Endothelial cell of umbilical vein (primary cell): ENCODE results near the gene EPHX1. TPM values are rescaled to one million over a fixed set of nuclear protein-coding genes. Genes with fewer than 3 reads are reported as not detected.
A peak's percentile ranks its signal among the peaks of the same experiment; 100 is the strongest.

ENCODE experiments used
- Bru-seq: library from RNA; stranded (reverse); fragments of 400-500 nt; gene quantifications from one replicate; lab custom pipeline; 2021; lab: Mats Ljungman, UMichigan
- BruChase-seq, 2 experiments: library from RNA; stranded (reverse); fragments of 400-500 nt; gene quantifications; one replicate each; lab custom pipeline; 2021; lab: Mats Ljungman, UMichigan
- BruUV-seq: library from RNA; stranded (reverse); fragments of 400-500 nt; replicated peaks from 2 replicates; lab custom pipeline; 2021; lab: Mats Ljungman, UMichigan
- CTCF ChIA-PET: fragments of 300-600, 350-600 bp; sonication (Branson Sonifier 250); formaldehyde crosslinking; loops from one replicate; lab custom pipeline; 2021; ENCODE audit warnings: antibody characterized with exemption, inconsistent platforms; lab: Charles Lee
- POLR2A ChIA-PET: fragments of 300-600, 350-600 bp; sonication (Branson Sonifier 250); formaldehyde crosslinking; loops from one replicate; lab custom pipeline; 2021; ENCODE audit warnings: antibody characterized with exemption, inconsistent platforms; lab: Charles Lee
- DNase-seq: peaks from one replicate; pipeline ENCODE4 v3.0.0-alpha.2; 2011; ENCODE audit warnings: low read depth, low spot score
- FAIRE-seq: peaks from 2 replicates; lab custom pipeline; 2011; peaks lifted over from hg19 to GRCh38; lab: Jason Lieb, UNC
- H2AFZ ChIP-seq: 2 replicates; pipeline ENCODE4 v1.6.0; 2012; ENCODE audit warnings: low read depth, low read length, control low read depth, inconsistent platforms
- H3K27ac ChIP-seq: 2 replicates; pipeline ENCODE4 v1.5.1; 2011; ENCODE audit warnings: low read depth, mild to moderate bottlenecking, control low read depth, low read length, moderate library complexity; ENCODE audit not compliant: insufficient read depth
- H3K27me3 ChIP-seq, 2 experiments: 2 replicates each; pipeline versions ENCODE4 v1.6.0 to v1.6.1; 2011; ENCODE audit warnings: low read length in 2 of 2, mixed read lengths in 1 of 2; ENCODE audit not compliant: control insufficient read depth in 2 of 2, insufficient read depth in 2 of 2
- H3K36me3 ChIP-seq, 2 experiments: 2 replicates in 1 of 2; 3 replicates in 1 of 2; pipeline ENCODE4 v1.5.1; 2011; ENCODE audit warnings: low read length in 2 of 2, mild to moderate bottlenecking in 1 of 2, moderate library complexity in 1 of 2; ENCODE audit not compliant: control insufficient read depth in 2 of 2, insufficient read depth in 2 of 2; ENCODE audit errors: extremely low read depth in 1 of 2
- H3K4me1 ChIP-seq: 3 replicates; pipeline ENCODE4 v1.5.1; 2011; ENCODE audit warnings: mild to moderate bottlenecking, low read length; ENCODE audit not compliant: control insufficient read depth, insufficient read depth; ENCODE audit errors: extremely low read depth
- H3K4me2 ChIP-seq: 2 replicates; pipeline ENCODE4 v1.6.1; 2011; ENCODE audit warnings: low read length, control low read depth, mixed read lengths; ENCODE audit not compliant: insufficient read depth
- H3K4me3 ChIP-seq, 3 experiments: fragments of 200-600 bp in 1 of 3; sonication (generic), shearing (Covaris generic) in 1 of 3; replicated peaks in 1 of 3; 2 replicates each; pipeline ENCODE4 v1.5.1; 2011 to 2016; ENCODE audit warnings: control low read depth in 3 of 3, low read length in 3 of 3, mild to moderate bottlenecking in 2 of 3, inconsistent platforms in 1 of 3, low read depth in 1 of 3, moderate library complexity in 1 of 3; ENCODE audit not compliant: insufficient read depth in 1 of 3
- H3K79me2 ChIP-seq: 2 replicates; pipeline ENCODE4 v1.6.0; 2012; ENCODE audit warnings: low read length, inconsistent platforms; ENCODE audit not compliant: control insufficient read depth, insufficient read depth
- H3K9ac ChIP-seq: replicated peaks from 2 replicates; pipeline ENCODE3; 2011; ENCODE audit warnings: low read length, control low read depth; ENCODE audit not compliant: insufficient read depth; ENCODE audit errors: extremely low read depth
- H3K9me1 ChIP-seq: replicated peaks from 3 replicates; pipeline ENCODE4 v1.6.0; 2011; ENCODE audit warnings: mild to moderate bottlenecking, low read length; ENCODE audit not compliant: control insufficient read depth, insufficient read depth; ENCODE audit errors: extremely low read depth
- H3K9me3 ChIP-seq: replicated peaks from 2 replicates; pipeline ENCODE4 v1.5.1; 2012; ENCODE audit warnings: low read length, inconsistent platforms; ENCODE audit not compliant: control insufficient read depth, insufficient read depth
- H4K20me1 ChIP-seq: replicated peaks from 2 replicates; pipeline ENCODE3; 2011; ENCODE audit warnings: mild to moderate bottlenecking, low read length; ENCODE audit not compliant: control insufficient read depth, insufficient read depth; ENCODE audit errors: extremely low read depth
- CTCF ChIP-seq, 2 donors: IDR thresholded peaks; 1 replicate in 1 of 2; 2 replicates in 1 of 2; pipeline ENCODE4 v1.5.1; 2011; ENCODE audit warnings: low read length in 2 of 2, mild to moderate bottlenecking in 2 of 2, moderate library complexity in 2 of 2, control low read depth in 1 of 2, inconsistent platforms in 1 of 2, low read depth in 1 of 2; ENCODE audit not compliant: insufficient read depth in 1 of 2; ENCODE audit errors: extremely low read depth in 1 of 2
- EZH2 ChIP-seq: IDR thresholded peaks from 2 replicates; pipeline ENCODE4 v1.6.1; 2012; ENCODE audit warnings: borderline replicate concordance, low read depth, mild to moderate bottlenecking, moderate library complexity, low read length, inconsistent platforms; ENCODE audit not compliant: severe bottlenecking
- GATA2 ChIP-seq: IDR thresholded peaks from 2 replicates; pipeline ENCODE4 v1.7.0; 2011; ENCODE audit warnings: low read depth, mild to moderate bottlenecking, moderate library complexity, mixed read lengths, low read length; ENCODE audit not compliant: insufficient read length, insufficient read depth
- MAX ChIP-seq: IDR thresholded peaks from 2 replicates; pipeline ENCODE4 v1.6.1; 2011; ENCODE audit not compliant: insufficient read depth, insufficient read length
- MYC ChIP-seq: IDR thresholded peaks from one replicate; pipeline ENCODE4 v1.6.1; 2011; ENCODE audit warnings: mild to moderate bottlenecking, low read depth, low read length
- POLR2A ChIP-seq: IDR thresholded peaks from 2 replicates; pipeline ENCODE4 v1.6.1; 2012; ENCODE audit warnings: low read depth, mild to moderate bottlenecking, control low read depth, low read length
- POLR2AphosphoS5 ChIP-seq: IDR thresholded peaks from 2 replicates; pipeline ENCODE4 v1.6.1; 2012; ENCODE audit warnings: low read depth, mild to moderate bottlenecking, control low read depth, low read length, moderate library complexity; ENCODE audit not compliant: insufficient read depth
- dilution Hi-C: fragments of 300-500 bp; cut with MboI; formaldehyde crosslinking; loops from one replicate; pipeline ENCODE4 v1.15.0; 2019; ENCODE audit warnings: low sequenced_read_pairs; ENCODE audit not compliant: extremely low pct_ligation_motif_present
- intact Hi-C: fragments of 100-400 bp; cut with micrococcal nuclease; formaldehyde crosslinking; loops from one replicate; pipeline ENCODE4 v1.10.0; 2022
- long read RNA-seq: library from polyadenylated mRNA; stranded (forward); transcript quantifications from one replicate; pipeline ENCODE4 v2.0.0, GENCODE V29; 2021
- polyA minus RNA-seq, 3 experiments: library from RNA; depleted of rRNA, polyadenylated mRNA; stranded (reverse); fragments of >200 nt; gene quantifications; 1 replicate in 1 of 3; 2 replicates in 2 of 3; pipeline ENCODE4 v1.2.3, GENCODE V29; 2011
- polyA plus RNA-seq, 4 experiments: library from polyadenylated mRNA; depleted of rRNA in 3 of 4; stranded (reverse) in 3 of 4; unstranded in 1 of 4; fragments of >200 nt; gene quantifications; 2 replicates each; pipeline versions ENCODE4 v1.2.1 to v1.2.3, GENCODE V29; 2011 to 2012; ENCODE audit warnings: missing spikeins in 1 of 4
- total RNA-seq: library from RNA; stranded (reverse); gene quantifications from 2 replicates; pipeline ENCODE4 v1.2.3, GENCODE V29; 2021

The EPHX1 gene
- total RNA-seq: 19.1 and 23.7 TPM in 2 replicates
- polyA plus RNA-seq: 23.2 and 25.2 TPM in 2 replicates
- 22.0 and 24.0 TPM in 2 replicates for polyA plus RNA-seq (2011; cell fraction: cytosol; rRNA removed)
- 16.8 and 20.8 TPM in 2 replicates for polyA plus RNA-seq (2011; cell fraction: nucleus; rRNA removed)
- 42.8 and 47.5 TPM in 2 replicates for polyA plus RNA-seq (2012)
- polyA minus RNA-seq: 15.1 and 28.6 TPM in 2 replicates
- 10.5 TPM for polyA minus RNA-seq (2011; cell fraction: cytosol; rRNA and poly(A)+ RNA removed)
- 9.9 and 10.0 TPM in 2 replicates for polyA minus RNA-seq (2011; cell fraction: nucleus; rRNA and poly(A)+ RNA removed)
- percentile 47 among the genes with signal in this experiment for Bru-seq, nascent RNA
- BruChase-seq, experiment 1, labeled RNA remaining after a 6-hour chase: percentile 53 among the genes with signal in this experiment
- BruChase-seq, experiment 2, labeled RNA remaining after a 2-hour chase: percentile 57 among the genes with signal in this experiment
- long read RNA-seq, transcript EPHX1-201 (9 exons, 1,660 nt): major isoform, 12 of 16 reads
- long read RNA-seq, partial matches to known transcripts: 1 of 16 reads
- long read RNA-seq, other reads (novel, unspliced or antisense): 2 of 16 reads

GRCh38 chr1:225809842-225810578, at the start of gene EPHX1:
Gene EPHX1 (plus strand): TSS chr1:225810124. CDS start chr1:225828730, 18,606 bp downstream.
- POLR2A ChIA-PET: interaction anchor here (0.6 kb wide), 1 partner anchor 30 kb away, joined by 13 read pairs; no protein-coding TSS in a partner anchor
- Histone ChIP-seq H3K27ac (no peak within 1 kb of the TSS), H3K4me1 (peaks cover 8% of the 10 kb centered on the region), H4K20me1 (no peaks in the 10 kb centered on the region), H3K36me3 (no peaks in the 10 kb centered on the region), H3K9me3 (no peaks in the 10 kb centered on the region), H2AFZ (peak within 1 kb of the TSS; percentile 88), H3K9me1 (no peaks in the 10 kb centered on the region), H3K9ac (peak within 1 kb of the TSS; percentile 20), H3K79me2 (no peaks in the 10 kb centered on the region), H3K4me2 (peak within 1 kb of the TSS; percentile 73), H3K27me3 (no peaks in the 10 kb centered on the region), H3K4me3 (peak within 1 kb of the TSS in 2 of 3 experiments; percentile 43 to 70)
- TSS peak; percentile 29 for BruUV-seq
- FAIRE-seq (peak; percentile 97), DNase-seq (peak; percentile 85)
- intact Hi-C loops: loop anchor here (1.0 to 2.0 kb wide), 5 partner anchors 33 to 335 kb away; partner anchors contain the start of genes SRP9 and TMEM63A
- dilution Hi-C loops: no loop called here
- TF ChIP-seq EZH2 (no peak), POLR2A (peak; percentile 96), CTCF (IDR thresholded peaks at IDR 0.05; ENCODE audit: extremely low read depth in 1 of 2, insufficient read depth in 1 of 2, low read depth in 1 of 2, low read length in 2 of 2) (peak in 1 of 2 donors; percentile 40), MYC (no peak), GATA2 (no peak), POLR2AphosphoS5 (peak; percentile 93), MAX (no peak)
- CTCF ChIA-PET: interaction anchor here (0.7 to 3.8 kb wide), 13 partner anchors 9 to 335 kb away, joined by 3 to 21 read pairs (median 5); partner anchors contain the start of genes SRP9 and TMEM63A
